ENCODE data around the gene USP1.

Gene USP1, protein sequence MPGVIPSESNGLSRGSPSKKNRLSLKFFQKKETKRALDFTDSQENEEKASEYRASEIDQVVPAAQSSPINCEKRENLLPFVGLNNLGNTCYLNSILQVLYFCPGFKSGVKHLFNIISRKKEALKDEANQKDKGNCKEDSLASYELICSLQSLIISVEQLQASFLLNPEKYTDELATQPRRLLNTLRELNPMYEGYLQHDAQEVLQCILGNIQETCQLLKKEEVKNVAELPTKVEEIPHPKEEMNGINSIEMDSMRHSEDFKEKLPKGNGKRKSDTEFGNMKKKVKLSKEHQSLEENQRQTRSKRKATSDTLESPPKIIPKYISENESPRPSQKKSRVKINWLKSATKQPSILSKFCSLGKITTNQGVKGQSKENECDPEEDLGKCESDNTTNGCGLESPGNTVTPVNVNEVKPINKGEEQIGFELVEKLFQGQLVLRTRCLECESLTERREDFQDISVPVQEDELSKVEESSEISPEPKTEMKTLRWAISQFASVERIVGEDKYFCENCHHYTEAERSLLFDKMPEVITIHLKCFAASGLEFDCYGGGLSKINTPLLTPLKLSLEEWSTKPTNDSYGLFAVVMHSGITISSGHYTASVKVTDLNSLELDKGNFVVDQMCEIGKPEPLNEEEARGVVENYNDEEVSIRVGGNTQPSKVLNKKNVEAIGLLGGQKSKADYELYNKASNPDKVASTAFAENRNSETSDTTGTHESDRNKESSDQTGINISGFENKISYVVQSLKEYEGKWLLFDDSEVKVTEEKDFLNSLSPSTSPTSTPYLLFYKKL

GRCh38 chr1:62436466-62437272 lies at the start of gene USP1:
Gene USP1, plus strand, starts transcription at chr1:62437049. Its CDS starts 2,819 bp downstream, at chr1:62439868.
- in situ Hi-C loops (cut with MboI; ENCODE audit: low sequenced_read_pairs) = no loop called here

DNA sequence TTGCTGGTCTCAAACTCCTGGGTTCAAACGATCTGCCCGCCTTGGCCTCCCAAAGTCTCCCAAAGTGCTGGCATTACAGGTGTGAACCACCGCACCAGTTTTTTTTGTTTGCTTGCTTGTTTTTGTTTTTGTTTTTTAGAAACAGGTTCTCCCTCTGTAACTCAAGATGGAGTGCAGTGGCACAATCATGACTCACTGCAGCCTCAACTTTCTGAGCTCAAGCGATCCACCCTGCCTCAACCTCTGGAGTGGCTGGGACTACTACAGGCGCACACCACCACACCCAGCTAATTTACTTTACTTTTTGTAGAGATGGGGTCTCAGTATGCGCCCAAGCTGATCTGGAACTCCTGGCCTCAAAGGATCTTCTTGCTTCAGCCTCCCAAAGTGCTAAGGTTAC lies 47.3 kb upstream of the USP1 start:
- in situ Hi-C loops (cut with MboI; ENCODE audit: low sequenced_read_pairs) = no loop called here

- in situ Hi-C loops (cut with MboI; ENCODE audit: low sequenced_read_pairs) = no loop called here
Measured at GRCh38 chr1:62390071-62390470, 46.8 kb upstream of the USP1 start.

GRCh38 chr1:62391369-62391971 lies 45.4 kb upstream of the USP1 start:
- in situ Hi-C loops (cut with MboI; ENCODE audit: low sequenced_read_pairs) = no loop called here

GRCh38 chr1:62392951-62393350 lies 43.9 kb upstream of the USP1 start:
- in situ Hi-C loops (cut with MboI; ENCODE audit: low sequenced_read_pairs) = no loop called here

DNA sequence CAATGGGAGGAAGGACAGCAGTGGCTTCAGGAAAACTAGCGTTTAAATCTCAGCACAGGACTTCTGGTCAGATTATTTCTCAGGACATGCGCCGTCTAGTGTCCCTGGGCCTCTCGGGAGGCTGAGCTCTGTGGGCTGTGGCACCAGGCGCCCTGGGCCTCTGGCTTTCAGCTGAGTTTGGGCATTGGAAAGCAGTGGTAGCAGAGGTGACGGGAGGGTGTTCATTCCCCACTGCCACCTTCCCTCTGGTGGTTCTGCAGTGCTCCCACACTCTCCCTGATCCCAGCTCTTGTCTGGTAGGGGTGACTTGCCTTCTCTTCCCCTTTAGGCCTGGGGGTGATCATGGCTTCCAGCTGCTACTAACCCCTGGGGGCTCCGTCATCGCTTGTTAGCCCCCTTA lies 42.2 kb upstream of the USP1 start:
- in situ Hi-C loops (cut with MboI; ENCODE audit: low sequenced_read_pairs) = no loop called here

DNA sequence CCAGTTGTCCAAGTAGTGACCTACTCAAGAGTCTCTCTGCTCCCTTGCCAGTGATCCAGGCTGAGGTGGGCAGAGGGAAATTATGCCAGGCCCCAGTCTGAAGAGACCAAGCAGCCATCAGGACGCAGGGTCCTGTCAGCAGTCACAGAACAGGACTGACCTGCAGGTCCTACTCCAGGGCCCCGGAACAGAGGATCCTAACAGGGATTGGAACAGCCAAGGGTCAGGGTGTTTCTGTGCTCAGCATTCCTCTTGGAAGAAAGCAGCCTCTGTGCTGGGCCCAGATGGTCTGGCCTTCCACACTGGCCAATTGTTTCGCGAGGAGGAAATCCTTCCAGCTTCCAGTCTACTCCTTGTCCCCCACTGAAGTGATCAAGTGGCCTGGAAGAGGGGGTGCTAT lies 41.6 kb upstream of the USP1 start:
- in situ Hi-C loops (cut with MboI; ENCODE audit: low sequenced_read_pairs) = no loop called here

- in situ Hi-C loops (cut with MboI; ENCODE audit: low sequenced_read_pairs) = no loop called here
Measured at GRCh38 chr1:62396871-62397270, 40.0 kb upstream of the USP1 start.

GRCh38 chr1:62397301-62397700 lies 39.5 kb upstream of the USP1 start:
- in situ Hi-C loops (cut with MboI; ENCODE audit: low sequenced_read_pairs) = no loop called here

- in situ Hi-C loops (cut with MboI; ENCODE audit: low sequenced_read_pairs) = no loop called here
Measured at GRCh38 chr1:62398377-62398776, 38.5 kb upstream of the USP1 start.

DNA sequence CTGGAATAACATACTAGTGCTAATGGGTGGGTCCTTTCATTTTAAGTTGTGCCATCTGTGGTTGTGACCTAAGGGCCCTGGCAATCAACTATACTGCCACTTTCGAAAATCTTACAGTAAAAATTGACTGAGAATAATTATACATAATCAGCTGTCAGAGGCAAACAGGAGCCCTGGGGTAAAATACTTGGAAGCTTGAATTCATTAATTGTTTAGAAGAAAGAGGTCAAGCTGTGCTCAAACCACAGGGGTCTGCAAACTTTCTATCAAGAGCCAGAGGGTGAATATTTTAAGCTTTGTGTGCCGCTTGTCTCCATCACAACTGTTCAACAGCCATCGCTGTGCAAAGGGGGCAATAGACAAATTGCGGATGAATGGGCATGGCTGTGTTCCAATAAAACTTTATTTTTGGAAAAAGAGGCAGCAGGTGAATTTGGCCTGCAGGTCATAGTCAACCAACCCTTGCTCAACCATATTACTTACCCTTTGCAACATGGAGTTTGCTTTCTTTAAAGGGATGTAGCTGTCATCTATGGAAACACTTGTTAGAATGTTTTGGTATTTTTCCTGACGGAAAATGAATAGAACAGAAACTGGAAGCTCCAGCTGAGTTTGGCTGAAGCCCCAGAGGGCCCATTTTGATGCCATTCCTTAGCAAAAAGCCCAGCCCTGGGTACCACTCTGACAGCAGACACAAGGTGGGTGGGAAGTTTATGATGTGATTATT lies 35.7 kb upstream of the USP1 start:
- in situ Hi-C loops (cut with MboI; ENCODE audit: low sequenced_read_pairs) = no loop called here

- in situ Hi-C loops (cut with MboI; ENCODE audit: low sequenced_read_pairs) = no loop called here
Measured at GRCh38 chr1:62405247-62405646, 31.6 kb upstream of the USP1 start.

DNA sequence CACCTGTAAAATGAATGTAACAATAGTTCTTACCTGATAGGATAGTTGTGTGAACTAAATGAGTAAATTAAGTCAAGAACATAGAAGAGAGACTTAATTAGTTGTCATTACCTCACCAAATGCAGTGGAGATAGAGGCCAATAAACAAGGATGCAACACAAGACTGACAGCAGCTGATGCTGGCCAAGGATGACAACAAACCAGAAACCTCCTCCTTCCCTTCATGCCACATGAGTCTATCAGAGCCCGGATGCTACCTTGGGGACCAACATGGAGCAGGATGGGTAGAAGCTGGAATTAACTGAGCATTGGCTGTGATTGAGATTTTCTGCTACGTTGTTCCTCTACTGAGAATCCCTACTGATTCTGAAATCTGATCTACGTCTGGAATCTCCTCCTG lies 30.3 kb upstream of the USP1 start:
- in situ Hi-C loops (cut with MboI; ENCODE audit: low sequenced_read_pairs) = no loop called here

- in situ Hi-C loops (cut with MboI; ENCODE audit: low sequenced_read_pairs) = no loop called here
Measured at GRCh38 chr1:62407398-62408009, 29.3 kb upstream of the USP1 start.

DNA sequence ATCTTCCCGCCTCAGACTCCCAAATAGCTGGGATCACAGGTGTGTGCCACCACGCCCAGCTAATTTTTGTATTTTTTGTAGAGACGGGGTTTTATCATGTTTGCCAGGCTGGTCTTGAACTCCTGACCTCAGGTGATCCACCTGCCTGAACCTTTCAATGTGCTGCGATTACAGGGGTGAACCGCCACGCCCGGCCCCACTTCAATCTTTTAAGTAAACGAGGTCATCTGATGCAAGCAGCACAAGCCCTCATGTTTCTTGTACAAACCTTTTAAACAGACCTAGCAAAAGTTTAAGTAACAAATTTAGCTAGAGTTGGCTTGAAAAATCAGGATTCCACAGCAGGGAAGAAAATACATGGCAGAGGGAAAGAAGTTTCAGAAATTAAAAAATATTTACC lies 21.2 kb upstream of the USP1 start:
- in situ Hi-C loops (cut with MboI; ENCODE audit: low sequenced_read_pairs) = no loop called here

DNA sequence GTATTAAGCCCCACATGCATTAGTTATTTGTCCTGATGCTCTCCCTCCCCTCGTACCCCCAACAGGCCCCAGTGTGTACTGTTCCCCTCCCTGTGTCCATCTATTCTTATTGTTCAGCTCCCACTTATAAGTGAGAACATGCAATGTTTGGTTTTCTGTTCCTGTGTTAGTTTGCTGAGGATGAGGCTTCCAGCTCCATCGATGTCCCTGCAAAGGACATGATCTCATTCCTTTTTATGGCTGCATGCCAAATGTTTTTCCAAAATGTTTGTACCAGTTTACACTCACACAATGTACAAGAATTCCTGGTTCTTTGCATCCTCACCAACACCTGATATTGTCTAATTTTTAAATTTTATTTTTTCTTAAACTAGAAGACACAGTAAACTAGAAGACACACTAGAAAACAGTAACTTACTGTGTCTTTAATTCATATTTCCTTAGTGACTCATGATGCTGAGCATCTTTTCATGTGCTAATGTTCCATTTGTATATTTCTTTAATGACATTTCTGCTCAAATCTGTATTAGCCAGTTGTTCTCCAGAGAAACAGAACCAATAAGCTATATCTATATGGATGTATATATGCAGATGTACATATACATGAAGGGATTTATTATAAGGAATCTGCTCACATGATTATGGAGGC lies 19.4 kb upstream of the USP1 start:
- in situ Hi-C loops (cut with MboI; ENCODE audit: low sequenced_read_pairs) = no loop called here

DNA sequence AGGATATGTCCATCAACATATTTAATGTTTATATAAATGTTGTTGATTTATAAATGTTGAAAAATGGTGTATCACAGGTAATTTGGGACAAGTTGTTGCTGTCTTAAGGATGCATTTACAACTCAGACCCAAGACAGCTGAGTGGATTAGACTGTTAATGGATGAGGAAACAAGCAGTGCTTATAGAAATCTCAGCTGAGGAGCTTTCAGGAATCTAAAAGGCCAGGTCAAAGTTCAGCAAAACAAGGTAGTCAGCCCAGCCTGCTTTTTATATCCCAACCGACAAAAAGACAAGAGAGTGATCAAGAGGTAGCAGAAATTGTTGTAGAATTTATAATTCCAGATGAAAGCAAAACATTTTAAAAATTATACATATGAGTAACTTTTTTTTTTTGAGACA lies 16.6 kb upstream of the USP1 start:
- in situ Hi-C loops (cut with MboI; ENCODE audit: low sequenced_read_pairs) = no loop called here

DNA sequence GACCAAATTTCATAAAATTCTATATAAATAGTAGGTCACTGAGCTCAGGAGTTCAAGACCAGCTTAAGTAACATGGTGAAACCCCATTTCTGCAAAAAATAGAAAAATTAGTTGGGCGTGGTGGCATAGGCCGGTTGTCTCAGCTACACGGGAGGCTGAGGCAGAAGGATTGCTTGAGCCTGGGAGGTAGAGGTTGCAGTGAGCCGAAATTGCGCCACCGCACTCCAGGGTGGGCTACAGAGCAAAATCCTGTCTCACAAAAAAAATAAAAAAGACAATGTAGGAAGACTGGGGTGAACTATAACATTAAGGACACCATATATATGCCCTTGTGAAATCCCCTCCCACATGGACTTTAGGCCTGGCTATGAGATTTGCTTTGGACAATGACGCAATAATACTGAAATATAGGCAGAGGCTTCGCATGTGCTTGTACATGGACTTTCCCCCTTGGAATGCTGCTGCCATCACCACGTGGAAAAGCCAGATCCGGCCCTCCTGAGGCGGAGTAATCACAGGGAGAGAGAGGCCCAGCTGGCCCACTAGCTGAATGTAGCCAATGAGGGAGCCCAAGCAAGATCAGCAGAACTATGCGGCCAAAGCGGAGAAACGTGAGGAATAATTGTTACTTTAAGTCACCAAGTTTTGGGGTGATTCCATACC lies 13.1 kb upstream of the USP1 start:
- in situ Hi-C loops (cut with MboI; ENCODE audit: low sequenced_read_pairs) = no loop called here

- in situ Hi-C loops (cut with MboI; ENCODE audit: low sequenced_read_pairs) = no loop called here
Measured at GRCh38 chr1:62424411-62424810, 12.4 kb upstream of the USP1 start.

Data from hTERT RPE-1 (cell line).